Activated T-cell treated with anti-CD3 and anti-CD28 coated beads for 24 hours (primary cell): ENCODE measurements around the gene HES1.
"Not testable (repeated sequence)": the region's sequence is repeated elsewhere in the genome, so short reads cannot be mapped to it uniquely, and the experiment has no call there.

Source experiments
- DNase-seq: peaks from one replicate; pipeline ENCODE4 v3.0.0-alpha.2; 2020; ENCODE audit warnings: low read depth

The HES1 gene

GRCh38 chr3:194128202-194128918, 7.6 kb upstream of the HES1 start:
- DNase-seq, result no peak

DNA sequence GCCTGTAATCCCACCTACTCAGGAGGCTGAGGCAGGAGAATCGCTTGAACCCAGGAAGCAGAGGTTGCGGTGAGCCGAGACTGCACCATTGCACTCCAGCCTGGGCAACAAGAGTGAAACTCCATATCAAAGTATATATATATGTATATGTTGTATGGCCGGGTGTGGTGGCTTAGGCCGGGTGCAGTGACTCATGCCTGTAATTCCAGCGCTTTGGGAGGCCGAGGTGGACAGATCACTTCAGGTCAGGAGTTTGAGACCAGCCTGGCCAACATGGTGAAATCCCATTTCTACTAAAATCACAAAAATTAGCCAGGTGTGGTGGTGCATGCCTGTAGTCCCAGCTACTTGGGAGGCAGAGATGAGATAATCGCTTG, 7.0 kb upstream of the HES1 start:
- DNase-seq, result not testable (repeated sequence)

DNA sequence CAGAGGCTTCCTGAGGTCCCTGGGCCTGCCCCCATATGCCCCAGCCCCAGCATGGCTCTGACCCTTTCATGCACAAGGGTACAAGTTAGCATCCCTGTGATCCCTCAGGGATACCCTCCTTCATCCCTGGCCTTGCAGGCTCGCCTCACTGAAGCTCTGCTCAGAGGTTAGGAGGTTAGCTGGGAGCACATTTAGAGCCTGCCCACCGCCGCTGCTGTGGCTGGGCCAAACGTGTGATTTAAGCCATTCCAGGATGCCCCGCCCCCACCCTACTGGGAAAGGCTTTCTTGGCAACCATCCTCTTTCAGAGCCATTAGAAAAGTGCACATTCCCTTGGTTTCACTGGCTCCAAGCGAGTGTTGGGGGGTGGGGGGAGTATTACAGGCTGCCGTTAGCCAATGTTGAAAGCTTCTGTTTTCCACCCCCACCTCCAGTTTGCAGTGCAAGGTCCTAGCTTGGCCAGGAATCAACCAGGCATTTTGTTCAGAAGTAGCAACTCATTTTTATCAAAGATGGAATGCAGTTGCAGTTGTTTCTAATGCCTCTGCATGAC, 6.3 kb upstream of the HES1 start:
- no peak for DNase-seq

GRCh38 chr3:194130188-194130587, 5.8 kb upstream of the HES1 start:
- DNase-seq, result no peak

- DNase-seq, result no peak
Observed at GRCh38 chr3:194130807-194131589, 5.0 kb upstream of the HES1 start.

DNA sequence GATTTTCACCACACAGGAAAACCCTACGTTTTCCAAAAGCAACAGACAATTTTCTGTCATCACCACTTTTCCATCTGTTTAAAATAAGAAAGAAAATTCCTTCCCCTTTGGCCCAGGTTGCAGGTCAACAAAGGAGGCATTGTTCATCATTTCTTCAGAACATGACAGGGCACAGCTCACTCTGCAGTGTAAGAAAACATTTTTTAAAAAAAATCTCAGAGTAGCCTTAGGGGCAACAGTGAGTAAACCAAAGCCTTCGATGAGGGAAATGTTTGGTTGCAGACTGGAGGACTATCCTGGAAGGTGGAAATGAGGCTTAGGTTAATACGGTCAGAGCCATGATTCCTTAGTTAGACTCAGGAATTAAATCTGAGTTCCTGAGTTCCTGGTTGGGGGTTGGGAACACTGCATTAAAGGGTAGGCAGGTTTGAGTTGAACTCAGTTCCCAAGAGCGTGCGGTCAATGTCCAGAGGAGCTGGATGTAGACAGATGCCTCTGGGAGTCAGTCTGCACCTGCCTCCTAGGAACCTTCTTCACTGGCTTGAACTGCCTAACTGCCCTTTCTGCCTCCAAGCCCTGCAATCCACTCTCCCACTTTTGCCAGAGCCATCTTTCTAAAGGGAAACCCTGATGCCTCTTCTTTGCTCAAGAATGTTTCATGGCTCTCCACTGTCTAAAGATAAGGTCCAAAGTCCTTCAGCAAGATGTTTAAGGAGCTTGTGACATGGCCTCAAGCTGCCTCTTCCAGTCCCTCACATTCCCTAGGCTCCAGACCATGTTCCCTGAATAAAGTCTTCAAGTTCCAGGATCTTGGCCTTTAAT, 3.3 kb upstream of the HES1 start:
- no peak for DNase-seq

DNA sequence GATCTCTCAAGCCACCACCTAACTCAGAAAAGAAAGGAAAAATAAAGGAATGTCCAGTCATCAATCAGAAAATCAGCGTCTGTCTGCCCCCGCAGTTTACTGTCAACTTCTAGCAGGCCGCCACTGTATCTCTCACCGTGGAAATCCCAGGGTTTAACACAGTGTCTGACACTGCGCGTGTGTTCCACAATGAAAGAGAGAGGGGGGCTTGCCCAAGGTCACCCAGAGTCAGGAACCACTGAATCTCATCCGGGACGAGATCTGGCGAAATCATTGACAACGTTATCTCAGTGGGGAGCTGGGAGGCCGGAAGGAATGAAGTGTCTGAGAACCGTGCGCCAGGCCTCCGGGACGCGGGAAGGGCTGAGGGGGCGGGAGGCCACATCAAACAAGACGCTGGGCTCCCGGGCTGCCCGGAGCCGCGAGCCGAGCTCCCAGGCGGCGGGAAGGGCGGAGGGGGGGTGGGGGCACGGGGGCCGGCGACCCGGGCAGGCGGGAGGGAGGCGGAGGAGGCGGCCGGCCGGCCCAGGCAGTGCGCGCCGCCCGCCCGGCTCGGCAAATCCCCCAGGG, 2.2 kb upstream of the HES1 start:
- DNase-seq, result no peak

DNA sequence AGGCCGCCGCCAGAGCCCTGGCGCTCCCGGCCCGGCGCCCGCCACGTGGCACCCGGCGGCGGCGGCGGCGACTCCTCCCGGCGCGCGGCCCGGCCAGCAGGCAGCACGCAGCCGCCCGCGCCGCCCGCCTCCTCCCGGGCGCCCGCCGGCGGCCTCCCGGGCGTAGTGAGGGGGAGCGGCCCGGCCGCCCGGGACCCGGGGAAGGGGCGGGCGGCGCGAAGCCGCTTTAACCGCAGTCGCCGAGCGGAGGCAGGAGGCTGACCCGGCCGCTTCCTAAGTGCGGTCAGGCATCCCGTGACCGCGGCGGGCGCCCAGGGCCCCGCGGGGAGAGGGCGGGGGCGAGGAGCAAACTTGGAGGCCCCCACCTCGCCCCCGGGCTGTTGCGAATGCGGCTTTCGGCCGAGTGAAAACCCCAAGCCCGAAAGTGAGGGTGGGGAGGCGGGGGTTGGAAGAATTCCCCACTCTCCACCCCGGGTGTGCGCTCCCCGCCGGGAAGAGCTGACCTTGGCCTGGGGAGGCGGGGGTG, 1.7 kb upstream of the HES1 start:
- DNase-seq, result no peak

GRCh38 chr3:194134757-194135515, 1.0 kb upstream of the HES1 start:
- peak; percentile 71 for DNase-seq

- DNase-seq, result no peak
Observed at GRCh38 chr3:194135516-194135805, 487 bp upstream of the HES1 start.

DNA sequence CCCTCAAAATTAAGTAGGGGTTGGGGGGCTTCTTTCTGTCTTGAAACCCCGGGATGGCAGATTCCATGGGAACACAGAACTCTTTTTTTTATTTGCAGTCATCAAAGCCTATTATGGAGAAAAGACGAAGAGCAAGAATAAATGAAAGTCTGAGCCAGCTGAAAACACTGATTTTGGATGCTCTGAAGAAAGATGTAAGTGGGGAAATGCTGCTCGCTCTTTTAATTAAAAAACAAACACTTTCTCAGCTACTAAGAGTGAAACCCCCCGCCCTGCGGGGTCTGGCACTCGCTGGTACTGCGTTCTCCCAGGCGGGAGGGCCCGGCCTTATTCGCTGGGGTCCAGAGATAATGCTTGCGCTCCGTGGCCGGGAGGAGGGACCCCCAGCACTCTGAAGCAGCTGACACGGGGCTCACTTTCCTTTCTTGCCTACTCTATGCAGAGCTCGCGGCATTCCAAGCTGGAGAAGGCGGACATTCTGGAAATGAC, 615 bp downstream of the HES1 start:
- DNase-seq, result no peak

- no peak for DNase-seq
Observed at GRCh38 chr3:194137008-194137505, 1.1 kb downstream of the HES1 start.

- DNase-seq, result no peak
Observed at GRCh38 chr3:194137506-194138474, 1.8 kb downstream of the HES1 start.

- DNase-seq, result no peak
Observed at GRCh38 chr3:194138732-194139070, 2.8 kb downstream of the HES1 start.

- no peak for DNase-seq
Observed at GRCh38 chr3:194139071-194139813, 3.3 kb downstream of the HES1 start.

DNA sequence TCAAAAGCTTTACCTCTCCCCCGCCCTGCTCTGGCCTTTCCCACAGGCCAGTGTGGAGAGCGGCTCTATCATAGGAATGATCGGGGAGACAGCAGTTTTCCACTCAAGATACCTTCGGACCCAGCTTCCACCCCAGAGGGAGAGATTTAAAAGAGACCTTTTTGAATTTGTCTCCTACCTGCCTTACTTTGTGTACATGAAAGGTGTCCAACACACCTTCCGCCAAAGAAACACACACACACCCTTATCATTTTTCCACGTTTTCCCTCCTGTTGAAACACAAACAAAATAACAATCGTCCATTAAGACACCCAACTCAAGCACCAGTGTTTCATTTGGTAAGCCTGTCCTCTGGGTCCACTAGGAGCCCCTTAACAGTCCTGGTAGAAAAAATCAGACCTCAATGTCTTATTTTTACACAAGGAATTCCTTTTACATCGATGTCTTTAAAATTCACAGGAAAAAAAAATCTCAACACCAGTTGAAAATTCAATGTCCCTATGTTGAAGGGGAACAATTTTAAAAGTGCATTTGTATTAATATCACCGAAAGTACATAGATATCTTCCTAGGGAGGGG, 4.0 kb downstream of the HES1 start:
- no peak for DNase-seq

- no peak for DNase-seq
Observed at GRCh38 chr3:194140520-194141414, 4.8 kb downstream of the HES1 start.
